Activated T-helper 17 cell treated with anti-CD3 and anti-CD28 coated beads, Interleukin-2, amount 50 U/mL, for 72 hours (primary cell): ENCODE measurements around the gene USP6. TPM values are rescaled to one million over a fixed set of nuclear protein-coding genes. Genes with fewer than 3 reads are reported as not detected.
"Not testable (repeated sequence)": the region's sequence is repeated elsewhere in the genome, so short reads cannot be mapped to it uniquely, and the experiment has no call there.

Experiments
- ATAC-seq: fragments of 150-1000 bp; cut with Tn5 transposase; replicated peaks from 2 replicates; pipeline ENCODE4 v1.10.0; 2021; ENCODE audit warnings: mild to moderate bottlenecking, moderate library complexity
- H3K27ac Mint-ChIP-seq: one replicate; pipeline ENCODE4 v1.8.0; 2022; ENCODE audit warnings: mixed read lengths
- H3K27me3 Mint-ChIP-seq: one replicate; pipeline ENCODE4 v1.8.0; 2022; ENCODE audit warnings: mixed read lengths
- H3K36me3 Mint-ChIP-seq: one replicate; pipeline ENCODE4 v1.8.0; 2022; ENCODE audit warnings: low read depth, mild to moderate bottlenecking, mixed read lengths
- H3K4me1 Mint-ChIP-seq: one replicate; pipeline ENCODE4 v1.8.0; 2022; ENCODE audit warnings: mixed read lengths
- H3K4me3 Mint-ChIP-seq: one replicate; pipeline ENCODE4 v1.8.0; 2022; ENCODE audit warnings: mild to moderate bottlenecking, mixed read lengths
- H3K9me3 Mint-ChIP-seq: one replicate; pipeline ENCODE4 v1.8.0; 2022; ENCODE audit warnings: mixed read lengths
- total RNA-seq, 2 donors: library from RNA; stranded (reverse); gene quantifications; one replicate each; pipeline ENCODE4 v1.2.3, GENCODE V29; 2022

USP6 gene
- total RNA-seq, 2 donors from 2014 or later: 0.06 to 0.08 TPM

DNA sequence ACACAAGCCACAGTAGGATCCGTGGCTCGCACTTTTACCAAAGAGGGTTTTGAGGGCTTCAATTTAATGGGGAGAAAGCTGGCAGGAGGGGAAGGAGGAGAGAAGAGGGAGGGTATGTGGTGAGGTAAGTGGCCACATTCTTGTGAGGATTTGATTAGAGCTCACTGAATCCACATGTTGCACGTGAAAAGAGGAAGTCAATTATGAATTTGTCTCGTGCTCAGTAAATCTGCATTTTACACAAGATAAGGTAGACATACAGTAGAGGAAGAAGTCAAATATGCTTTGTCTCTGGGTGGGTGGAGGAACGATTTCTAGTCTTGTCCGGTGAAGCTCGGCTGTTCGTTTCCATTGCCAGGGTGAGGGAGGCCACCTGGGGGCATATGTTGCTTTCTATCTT is 5.0 kb upstream of the USP6 start:
- H3K36me3 Mint-ChIP-seq: peaks cover 75% of the 10 kb centered on the region
- no peak for ATAC-seq
- H3K27me3 Mint-ChIP-seq: peaks cover 3% of the 10 kb centered on the region
- no peaks in the 10 kb centered on the region for H3K9me3 Mint-ChIP-seq
- H3K4me3 Mint-ChIP-seq: peak overlapping the region; percentile 91
- peak overlapping the region; percentile 84 for H3K27ac Mint-ChIP-seq
- peaks cover 21% of the 10 kb centered on the region for H3K4me1 Mint-ChIP-seq

DNA sequence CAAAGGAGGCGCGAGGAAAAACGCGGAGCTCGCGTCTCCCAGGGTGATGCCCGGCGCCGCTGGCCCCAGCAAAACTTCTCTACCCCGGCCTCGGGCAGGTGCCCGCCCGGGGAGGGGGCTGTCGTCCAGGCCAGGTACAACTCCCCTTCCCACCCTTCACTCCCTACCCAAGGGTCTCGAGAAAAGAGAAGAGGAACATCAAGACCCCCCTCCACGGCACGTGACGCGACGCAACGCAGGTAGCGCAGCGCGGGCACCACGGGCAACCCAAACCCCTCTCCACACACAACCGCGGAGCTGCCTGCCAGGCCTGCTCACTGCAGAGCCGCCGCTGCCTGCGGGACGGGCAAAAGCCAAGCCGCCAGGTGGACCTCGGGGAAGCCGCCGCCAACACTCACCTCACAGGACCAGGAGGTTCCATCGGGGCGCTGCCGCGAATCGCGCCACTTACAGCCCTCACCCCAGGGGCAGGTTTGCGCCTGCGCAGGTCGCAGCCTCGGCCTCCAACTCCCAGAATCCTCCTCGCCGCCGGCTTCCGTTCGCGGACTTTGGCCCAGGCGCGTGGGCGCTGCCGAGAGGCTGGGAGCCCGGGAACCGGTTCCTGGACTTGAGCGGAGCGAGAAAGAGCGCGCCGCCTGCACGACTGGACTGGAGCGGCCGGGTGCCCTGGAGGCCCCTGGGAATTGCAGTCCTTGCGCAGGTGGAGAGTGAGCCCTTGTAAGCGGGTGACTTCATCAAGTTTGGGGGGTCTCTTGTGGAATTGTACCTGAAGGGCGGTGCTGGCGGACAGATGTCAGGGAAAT is 4.2 kb upstream of the USP6 start, which contains the start of gene ZNF232:
Gene ZNF232, minus strand, starts transcription at position 477 of the 803 bp plus-strand sequence. Its CDS starts 56 bp downstream, at position 421.
- peak within 1 kb of the TSS; percentile 84 for H3K27ac Mint-ChIP-seq
- ATAC-seq: peak; percentile 95
- peaks cover 21% of the 10 kb centered on the region for H3K4me1 Mint-ChIP-seq
- H3K9me3 Mint-ChIP-seq: no peaks in the 10 kb centered on the region
- H3K36me3 Mint-ChIP-seq: peaks cover 67% of the 10 kb centered on the region
- H3K27me3 Mint-ChIP-seq: peaks cover 4% of the 10 kb centered on the region
- peak within 1 kb of the TSS; percentile 91 for H3K4me3 Mint-ChIP-seq

DNA sequence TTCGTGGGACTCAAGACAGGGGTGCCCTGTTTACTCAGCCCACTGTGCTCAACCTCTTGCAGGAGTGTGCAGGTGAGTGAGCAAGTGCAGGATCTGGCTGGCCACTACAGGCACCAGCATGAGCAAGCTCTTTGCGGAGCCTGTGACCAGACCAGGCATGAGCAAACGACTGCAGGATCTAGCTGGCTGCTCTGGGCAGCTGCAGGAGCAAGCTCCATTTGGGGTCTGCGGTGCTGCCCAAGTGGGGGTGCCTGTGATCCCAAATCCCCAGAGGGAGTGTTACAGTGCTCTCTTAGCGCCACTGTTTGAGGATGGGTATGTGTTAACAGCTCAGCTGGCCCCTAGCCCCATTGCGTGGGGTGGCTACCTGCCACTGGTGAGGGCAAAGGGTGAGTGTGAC is 2.4 kb downstream of the USP6 start:
- ATAC-seq: no peak
- Mint-ChIP-seq H3K4me1 (no peaks in the 10 kb centered on the region), H3K27ac (no peak overlapping the region), H3K9me3 (no peaks in the 10 kb centered on the region), H3K36me3 (peaks cover 22% of the 10 kb centered on the region), H3K27me3 (peaks cover 24% of the 10 kb centered on the region), H3K4me3 (no peak overlapping the region)

DNA sequence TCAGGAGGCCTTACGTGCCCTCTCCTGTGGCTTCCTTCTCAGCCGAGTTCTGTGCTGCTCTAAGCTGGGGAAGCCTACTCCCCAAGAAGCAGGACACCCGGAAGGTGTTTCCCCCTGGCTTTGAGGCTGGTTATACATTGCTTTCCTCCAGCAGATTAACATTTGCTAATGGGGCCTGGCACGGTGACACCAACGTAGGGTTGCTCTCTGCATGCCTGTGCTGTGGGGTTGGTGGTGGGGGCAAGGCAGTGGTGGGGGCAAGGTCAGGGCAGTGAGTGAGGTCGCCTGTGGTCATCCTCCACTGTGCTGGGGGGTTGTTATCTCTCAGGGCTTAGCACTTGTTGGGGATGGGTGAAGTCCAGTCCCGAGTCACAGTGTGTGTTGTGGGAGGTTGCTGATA is 4.2 kb downstream of the USP6 start:
- no peak for ATAC-seq
- no peaks in the 10 kb centered on the region for H3K9me3 Mint-ChIP-seq
- H3K36me3 Mint-ChIP-seq: peaks cover 4% of the 10 kb centered on the region
- H3K4me1 Mint-ChIP-seq: no peaks in the 10 kb centered on the region
- no peak overlapping the region for H3K4me3 Mint-ChIP-seq
- no peak overlapping the region for H3K27ac Mint-ChIP-seq
- H3K27me3 Mint-ChIP-seq: peaks cover 31% of the 10 kb centered on the region

DNA sequence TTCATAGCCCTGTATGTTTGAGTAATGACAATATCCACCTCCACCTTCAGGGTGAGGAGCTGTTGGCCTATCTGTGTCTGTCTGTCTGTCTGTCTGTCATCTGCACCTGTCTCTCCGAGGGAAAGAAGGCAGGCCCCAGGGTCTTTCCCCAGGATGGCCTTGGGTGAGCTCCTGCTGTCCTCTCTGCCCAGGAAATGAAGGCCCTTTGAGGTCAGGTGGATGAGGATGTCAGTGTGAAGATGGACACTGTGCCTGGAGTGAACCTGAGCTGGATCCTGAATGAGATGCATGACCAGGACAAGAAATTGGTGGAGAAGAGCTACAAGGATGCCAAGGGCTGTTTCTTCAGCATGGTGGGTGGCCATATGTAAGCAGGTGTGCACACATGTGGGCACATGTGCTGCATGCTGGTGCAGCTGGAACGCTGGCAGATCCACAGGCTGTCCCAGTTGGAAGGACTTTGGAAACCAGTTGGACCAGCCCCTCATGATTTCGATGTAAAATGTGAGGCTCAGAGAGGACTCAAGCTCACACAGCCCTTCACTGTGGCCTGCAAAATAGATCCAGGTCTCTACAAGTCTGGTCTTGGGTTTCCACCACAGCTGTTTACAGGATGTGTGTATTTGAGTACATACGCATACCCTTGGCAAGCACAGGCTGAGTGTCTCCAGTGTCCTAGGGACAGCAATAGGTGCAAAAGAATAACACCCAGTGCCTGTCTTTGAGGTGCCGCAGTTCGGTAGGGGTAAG is 4.8 kb downstream of the USP6 start:
- H3K4me1 Mint-ChIP-seq, ATAC-seq, H3K27ac Mint-ChIP-seq, H3K9me3 Mint-ChIP-seq, H3K4me3 Mint-ChIP-seq, H3K36me3 Mint-ChIP-seq: not testable (repeated sequence)
- peaks cover 31% of the 10 kb centered on the region for H3K27me3 Mint-ChIP-seq

DNA sequence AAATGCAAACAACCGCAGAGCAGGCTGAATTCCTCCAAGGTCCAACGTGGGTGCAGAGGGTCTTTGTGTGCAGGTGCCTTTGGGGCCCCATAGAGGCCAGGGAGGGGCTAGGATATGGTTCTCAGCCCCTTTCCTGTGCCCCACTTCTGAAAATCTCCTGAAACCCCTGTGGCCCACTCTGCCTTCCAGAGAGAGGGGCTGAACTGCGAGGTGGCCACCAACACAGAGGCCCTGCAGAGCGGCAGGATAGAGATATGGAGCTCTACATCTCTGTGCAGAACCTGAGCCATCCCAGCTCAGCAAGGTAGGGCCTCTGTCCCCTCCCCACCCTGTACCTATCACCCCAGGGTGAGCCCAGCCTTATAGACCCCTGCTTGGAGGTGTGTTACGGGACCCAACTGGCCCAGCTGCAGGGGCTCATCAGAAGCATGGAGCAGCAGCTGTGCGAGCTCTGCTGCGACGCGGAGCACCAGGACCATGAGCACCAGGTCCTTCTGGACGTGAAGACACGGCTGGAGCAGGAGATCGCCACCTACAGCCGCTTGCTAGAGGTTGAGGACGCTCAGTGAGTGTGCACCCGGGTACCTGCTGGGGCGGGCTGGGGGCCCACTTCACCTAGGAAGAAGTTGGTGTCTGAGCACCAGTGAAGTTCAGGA is 5.5 kb downstream of the USP6 start:
- Mint-ChIP-seq H3K27me3 (peaks cover 35% of the 10 kb centered on the region), H3K27ac (no peak overlapping the region), H3K4me1 (no peaks in the 10 kb centered on the region), H3K36me3 (no peaks in the 10 kb centered on the region), H3K9me3 (no peaks in the 10 kb centered on the region), H3K4me3 (peak overlapping the region; percentile 37)
- no peak for ATAC-seq

DNA sequence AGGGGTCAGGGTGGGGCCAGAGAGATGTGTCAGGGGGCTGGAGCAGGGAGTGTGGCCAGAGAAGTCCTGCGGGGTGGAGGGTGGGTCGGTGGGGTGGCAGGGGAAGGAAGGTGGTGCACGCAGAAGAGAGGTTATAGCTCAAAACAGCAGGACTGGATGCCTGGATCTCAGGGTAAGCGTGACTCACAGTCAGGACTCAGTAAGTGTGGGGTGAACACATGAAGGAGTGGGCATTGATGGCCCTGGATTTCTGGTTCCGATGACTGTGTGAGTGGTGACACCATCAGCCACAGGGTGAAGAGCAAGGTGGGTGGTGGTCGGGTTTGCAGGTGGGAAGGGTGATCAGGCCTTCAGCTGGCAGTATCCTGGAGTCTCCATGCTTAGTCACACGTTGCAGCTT is 6.2 kb downstream of the USP6 start:
- H3K36me3 Mint-ChIP-seq, H3K4me1 Mint-ChIP-seq, H3K9me3 Mint-ChIP-seq, ATAC-seq, H3K27ac Mint-ChIP-seq: not testable (repeated sequence)
- peak overlapping the region; percentile 37 for H3K4me3 Mint-ChIP-seq
- H3K27me3 Mint-ChIP-seq: peaks cover 35% of the 10 kb centered on the region

DNA sequence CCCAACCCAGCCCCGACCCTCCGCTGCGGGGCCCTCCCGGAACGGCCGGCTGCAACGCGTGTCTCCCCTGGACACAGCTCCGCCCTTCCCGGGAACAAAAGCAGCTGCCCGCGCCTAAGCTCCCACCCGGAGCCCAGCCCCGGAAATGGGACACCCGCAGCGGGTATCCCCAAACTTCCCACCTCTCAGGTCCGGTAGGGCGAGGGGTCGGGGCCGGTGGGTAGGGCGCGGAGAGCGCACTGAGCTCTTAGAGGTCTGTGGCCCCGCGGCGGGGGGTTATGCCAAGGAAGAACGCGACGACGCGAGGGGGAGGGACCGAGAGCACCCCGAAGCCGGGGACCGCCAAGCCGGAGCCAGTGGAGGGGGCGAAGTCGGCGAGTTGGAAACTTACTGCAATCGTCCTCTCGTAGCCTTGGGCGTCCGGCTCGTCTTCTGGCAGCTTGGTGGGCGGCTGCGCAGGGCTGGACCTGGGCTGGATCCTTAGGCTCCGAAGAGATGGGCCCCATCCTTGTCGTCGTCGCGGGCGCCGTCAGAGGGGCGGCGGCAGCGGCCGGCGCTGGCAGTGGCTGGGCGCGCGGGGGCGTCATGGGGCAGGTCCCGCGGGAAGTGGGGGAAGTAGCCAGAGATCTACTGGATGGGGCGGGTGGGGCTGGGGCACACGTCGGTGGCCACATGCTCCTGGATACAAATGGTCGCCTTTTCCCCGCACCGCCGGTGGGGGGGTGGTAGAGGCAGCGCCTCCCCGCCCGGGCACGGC is 6.9 kb downstream of the USP6 start:
- Mint-ChIP-seq H3K9me3 (no peaks in the 10 kb centered on the region), H3K4me1 (no peaks in the 10 kb centered on the region), H3K27me3 (peaks cover 37% of the 10 kb centered on the region), H3K36me3 (no peaks in the 10 kb centered on the region), H3K27ac (no peak overlapping the region), H3K4me3 (no peak overlapping the region)
- ATAC-seq: peak; percentile 35

DNA sequence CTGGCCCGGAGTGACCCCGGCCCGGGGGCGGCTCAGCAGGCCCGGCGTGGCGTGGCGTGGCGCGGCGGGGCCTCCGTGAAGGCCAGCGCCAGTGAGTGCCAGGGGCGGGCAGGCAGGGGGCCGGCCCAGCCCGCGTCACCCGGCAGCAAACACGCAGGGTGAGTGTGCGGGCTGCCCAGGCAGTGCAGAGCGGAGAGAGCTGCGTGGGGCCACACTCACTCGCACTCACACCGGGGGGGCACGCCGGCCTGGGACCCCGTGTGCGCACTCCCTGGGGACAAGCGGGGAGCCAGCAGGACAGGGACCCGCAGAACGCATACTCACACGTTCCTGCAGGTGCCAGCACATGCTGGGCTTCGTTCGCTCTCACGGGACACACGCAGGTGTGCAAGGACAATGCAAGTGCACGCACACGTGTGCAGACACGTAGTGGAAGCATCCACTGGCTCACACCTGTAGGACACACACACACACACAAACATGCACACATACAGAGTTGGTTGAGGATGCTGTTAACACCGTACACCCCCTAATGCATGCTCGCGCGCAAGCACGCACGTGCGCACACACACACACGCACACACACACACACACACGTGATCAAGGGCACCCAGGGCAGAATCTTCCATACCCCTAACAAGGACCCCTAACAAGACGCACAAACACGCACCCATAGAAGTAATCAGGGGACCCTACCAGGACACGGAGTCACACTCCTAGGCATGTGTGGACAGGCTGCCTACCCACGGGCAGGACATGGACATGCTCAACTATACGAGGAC is 7.7 kb downstream of the USP6 start:
- H3K27me3 Mint-ChIP-seq: peaks cover 37% of the 10 kb centered on the region
- H3K36me3 Mint-ChIP-seq: no peaks in the 10 kb centered on the region
- H3K4me1 Mint-ChIP-seq: no peaks in the 10 kb centered on the region
- no peak overlapping the region for H3K27ac Mint-ChIP-seq
- no peak overlapping the region for H3K4me3 Mint-ChIP-seq
- peak; percentile 5 for ATAC-seq
- no peaks in the 10 kb centered on the region for H3K9me3 Mint-ChIP-seq

DNA sequence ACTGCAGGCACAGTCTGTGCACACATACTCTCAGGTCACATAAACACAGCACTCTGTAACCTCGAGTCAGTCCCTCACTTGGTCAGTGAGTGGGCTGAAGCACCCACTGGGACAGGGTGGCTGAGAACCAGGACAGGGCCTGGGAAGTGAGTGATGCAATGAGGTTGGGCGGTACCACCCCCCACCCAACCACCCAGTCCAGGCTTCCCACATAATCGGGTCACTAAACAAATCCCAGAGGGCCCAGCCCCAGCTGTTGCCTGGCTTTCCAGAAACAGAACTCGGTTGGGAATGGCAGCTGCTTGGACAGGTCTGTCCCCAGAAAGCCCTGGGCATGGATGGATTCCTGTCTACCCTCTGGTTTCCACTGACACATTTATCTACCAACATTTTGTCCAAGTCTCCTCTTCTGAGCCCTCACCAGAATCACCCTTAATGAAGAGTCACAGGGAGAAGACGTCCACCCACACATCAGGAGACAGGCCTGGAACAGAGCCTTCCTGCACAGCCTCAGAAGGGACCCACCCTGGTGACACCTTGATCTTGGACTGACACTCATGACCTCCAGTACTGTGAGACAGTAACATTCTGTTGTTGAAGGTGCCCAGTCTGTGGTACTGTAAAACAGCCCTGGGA is 8.4 kb downstream of the USP6 start:
- H3K27ac Mint-ChIP-seq, H3K4me1 Mint-ChIP-seq, H3K36me3 Mint-ChIP-seq, ATAC-seq, H3K4me3 Mint-ChIP-seq, H3K9me3 Mint-ChIP-seq: not testable (repeated sequence)
- H3K27me3 Mint-ChIP-seq: peaks cover 37% of the 10 kb centered on the region

DNA sequence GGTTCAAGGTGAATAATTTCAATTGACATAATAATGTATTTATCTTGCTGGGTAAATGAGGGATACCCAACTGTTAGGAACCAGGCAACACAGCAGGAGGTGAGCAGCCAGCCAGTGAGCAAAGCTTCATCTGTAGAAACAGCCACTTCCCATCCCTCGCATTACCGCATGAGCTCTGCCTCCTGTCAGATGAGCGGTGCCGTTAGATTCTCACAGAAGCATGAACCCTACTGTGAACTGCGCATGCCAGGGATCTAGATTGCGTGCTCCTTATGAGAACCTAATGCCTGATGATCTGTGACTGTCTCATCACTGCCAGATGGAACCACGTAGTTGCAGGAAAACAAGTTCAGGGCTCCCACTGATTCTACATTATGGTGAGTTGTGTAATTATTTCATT is 9.1 kb downstream of the USP6 start:
- ATAC-seq, H3K36me3 Mint-ChIP-seq, H3K4me1 Mint-ChIP-seq, H3K9me3 Mint-ChIP-seq, H3K27ac Mint-ChIP-seq, H3K4me3 Mint-ChIP-seq: not testable (repeated sequence)
- peaks cover 37% of the 10 kb centered on the region for H3K27me3 Mint-ChIP-seq

DNA sequence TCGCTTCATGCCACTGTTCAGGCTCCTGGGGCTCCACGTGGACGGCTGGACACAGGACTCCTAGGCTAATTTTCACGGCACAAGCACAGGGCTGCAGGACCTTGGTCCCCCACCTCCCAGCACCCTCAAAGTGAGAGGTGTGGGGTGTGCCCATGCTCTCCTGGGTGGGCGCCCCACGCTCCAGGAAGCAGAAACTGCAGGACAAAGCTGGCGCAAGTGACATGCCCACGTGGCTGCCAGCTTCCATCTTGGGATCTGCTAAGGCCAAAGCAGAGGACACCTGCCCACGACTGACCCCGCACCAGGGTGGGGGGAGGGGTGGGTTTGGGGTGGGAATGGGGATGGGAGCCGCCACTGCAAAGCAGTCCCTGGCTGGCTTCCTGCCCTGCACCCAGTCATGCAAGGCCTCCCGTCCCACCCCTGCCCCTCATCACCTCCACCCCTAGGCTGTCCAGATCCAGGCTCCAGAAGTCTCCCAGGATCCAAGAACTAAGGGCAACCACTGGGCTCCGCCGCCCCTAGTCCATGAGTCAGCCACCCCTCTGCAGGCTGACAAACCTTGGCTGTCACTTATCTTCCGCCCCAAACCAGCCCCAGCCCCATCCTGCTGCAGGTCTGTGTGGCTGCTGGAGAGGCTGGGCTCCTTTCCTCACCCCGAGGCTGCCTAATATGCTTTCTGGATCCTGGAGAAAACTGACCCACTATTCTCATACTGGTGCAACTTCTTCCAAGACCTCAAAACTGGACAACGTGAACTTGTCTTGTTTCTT is 11.1 kb downstream of the USP6 start:
- H3K4me1 Mint-ChIP-seq: no peaks in the 10 kb centered on the region
- H3K9me3 Mint-ChIP-seq: no peaks in the 10 kb centered on the region
- peaks cover 25% of the 10 kb centered on the region for H3K27me3 Mint-ChIP-seq
- H3K27ac Mint-ChIP-seq: no peak overlapping the region
- no peaks in the 10 kb centered on the region for H3K36me3 Mint-ChIP-seq
- no peak for ATAC-seq
- no peak overlapping the region for H3K4me3 Mint-ChIP-seq

DNA sequence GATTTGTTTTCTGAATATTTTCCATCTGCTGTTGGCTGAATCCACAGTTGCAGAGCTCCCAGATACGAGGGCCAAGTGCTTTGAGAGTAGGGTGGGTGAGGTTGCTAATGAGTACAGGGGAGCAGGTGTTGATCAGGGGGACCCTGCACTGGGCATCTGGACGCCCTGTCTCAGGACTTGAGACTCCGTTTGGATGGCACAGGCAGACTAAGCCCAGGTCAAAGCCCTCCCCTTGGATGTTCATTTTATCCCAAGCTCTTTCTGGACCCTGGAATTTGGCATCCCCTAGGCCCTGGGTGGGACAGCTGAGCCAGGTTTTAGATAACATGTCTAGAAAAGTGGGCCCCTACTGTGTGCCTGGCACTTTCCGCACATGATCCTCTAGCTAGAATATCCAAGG is 12.1 kb downstream of the USP6 start:
- no peak overlapping the region for H3K27ac Mint-ChIP-seq
- H3K4me3 Mint-ChIP-seq: no peak overlapping the region
- H3K9me3 Mint-ChIP-seq: no peaks in the 10 kb centered on the region
- no peak for ATAC-seq
- H3K27me3 Mint-ChIP-seq: peaks cover 22% of the 10 kb centered on the region
- no peaks in the 10 kb centered on the region for H3K4me1 Mint-ChIP-seq
- H3K36me3 Mint-ChIP-seq: no peaks in the 10 kb centered on the region
